ENCODE data around the gene TRIM27.

TRIM27 gene

GRCh38 chr6:28893172-28893799 lies 30.5 kb downstream of the TRIM27 start:
- TF ChIP-seq CSRNP3 (CRISPR knock-in tag; IDR thresholded peaks at IDR 0.05) (no peak), TSHZ2 (CRISPR knock-in tag; IDR thresholded peaks at IDR 0.05) (no peak), POU6F1 (CRISPR knock-in tag; IDR thresholded peaks at IDR 0.05; ENCODE audit: borderline replicate concordance, low read depth) (no peak), ZNF8 (CRISPR knock-in tag; IDR thresholded peaks at IDR 0.05) (no peak), CREB5 (CRISPR knock-in tag; IDR thresholded peaks at IDR 0.05; ENCODE audit: low read depth) (no peak), SNAI2 (CRISPR knock-in tag; IDR thresholded peaks at IDR 0.05) (no peak), BACH2 (CRISPR knock-in tag; IDR thresholded peaks at IDR 0.05; ENCODE audit: borderline replicate concordance) (no peak), ZC3H10 (CRISPR knock-in tag; IDR thresholded peaks at IDR 0.05) (no peak), ESRRG (CRISPR knock-in tag; IDR thresholded peaks at IDR 0.05) (no peak), ISL1 (CRISPR knock-in tag; IDR thresholded peaks at IDR 0.05) (no peak), ZNF70 (CRISPR knock-in tag; IDR thresholded peaks at IDR 0.05) (no peak), RARB (CRISPR knock-in tag; IDR thresholded peaks at IDR 0.05) (no peak), OSR1 (CRISPR knock-in tag; IDR thresholded peaks at IDR 0.05) (no peak), ARNTL (CRISPR knock-in tag; IDR thresholded peaks at IDR 0.05; ENCODE audit: borderline replicate concordance, low read depth) (no peak), ZNF565 (CRISPR knock-in tag; conservative IDR thresholded peaks at IDR 0.05; ENCODE audit: low read depth) (no peak), PATZ1 (CRISPR knock-in tag; IDR thresholded peaks at IDR 0.05; ENCODE audit: borderline replicate concordance) (no peak), ZFP3 (CRISPR knock-in tag; IDR thresholded peaks at IDR 0.05) (no peak)
- no peak for ATAC-seq

- TF ChIP-seq POU6F1 (CRISPR knock-in tag; IDR thresholded peaks at IDR 0.05; ENCODE audit: borderline replicate concordance, low read depth), result no peak
- no peak for TF ChIP-seq ZNF70 (CRISPR knock-in tag; IDR thresholded peaks at IDR 0.05)
- no peak for TF ChIP-seq BACH2 (CRISPR knock-in tag; IDR thresholded peaks at IDR 0.05; ENCODE audit: borderline replicate concordance)
- no peak for TF ChIP-seq PPARA (CRISPR knock-in tag; IDR thresholded peaks at IDR 0.05; ENCODE audit: borderline replicate concordance)
- no peak for TF ChIP-seq GLIS3 (CRISPR knock-in tag; IDR thresholded peaks at IDR 0.05)
- no peak for TF ChIP-seq ZNF565 (CRISPR knock-in tag; conservative IDR thresholded peaks at IDR 0.05; ENCODE audit: low read depth)
- no peak for TF ChIP-seq ZC3H10 (CRISPR knock-in tag; IDR thresholded peaks at IDR 0.05)
- no peak for TF ChIP-seq TSHZ2 (CRISPR knock-in tag; IDR thresholded peaks at IDR 0.05)
- no peak for TF ChIP-seq TOX (CRISPR knock-in tag; IDR thresholded peaks at IDR 0.05; ENCODE audit: borderline replicate concordance)
- no peak for TF ChIP-seq CSDC2 (CRISPR knock-in tag; IDR thresholded peaks at IDR 0.05)
- no peak for TF ChIP-seq ESRRG (CRISPR knock-in tag; IDR thresholded peaks at IDR 0.05)
- TF ChIP-seq CSRNP3 (CRISPR knock-in tag; IDR thresholded peaks at IDR 0.05), result no peak
- no peak for TF ChIP-seq CREB5 (CRISPR knock-in tag; IDR thresholded peaks at IDR 0.05; ENCODE audit: low read depth)
- no peak for ATAC-seq
Measured at GRCh38 chr6:28892525-28892924, 31.3 kb downstream of the TRIM27 start.
